ENCODE measurements around the gene HOMER3.

GRCh38 chr19:18932216-18932841, 8.7 kb downstream of the HOMER3 start:
- TF ChIP-seq CTCF (IDR thresholded peaks at IDR 0.05; ENCODE audit: low read length) (no peak), EZH2 (IDR thresholded peaks at IDR 0.05; ENCODE audit: borderline replicate concordance, low read length) (no peak)

All from OCI-LY1 (cell line).